HG03095 (cell line): ENCODE data around the gene KRT16.
"Not testable (repeated sequence)": the region's sequence is repeated elsewhere in the genome, so short reads cannot be mapped to it uniquely, and the experiment has no call there.

Source experiments
- ATAC-seq: cut with Tn5 transposase; IDR thresholded peaks from one replicate; pipeline ENCODE4 v1.9.1; 2021; ENCODE audit warnings: moderate library complexity; ENCODE audit not compliant: unreplicated experiment

Gene KRT16

GRCh38 chr17:41628621-41629255 lies 16.2 kb upstream of the KRT16 start:
- ATAC-seq: not testable (repeated sequence)

DNA sequence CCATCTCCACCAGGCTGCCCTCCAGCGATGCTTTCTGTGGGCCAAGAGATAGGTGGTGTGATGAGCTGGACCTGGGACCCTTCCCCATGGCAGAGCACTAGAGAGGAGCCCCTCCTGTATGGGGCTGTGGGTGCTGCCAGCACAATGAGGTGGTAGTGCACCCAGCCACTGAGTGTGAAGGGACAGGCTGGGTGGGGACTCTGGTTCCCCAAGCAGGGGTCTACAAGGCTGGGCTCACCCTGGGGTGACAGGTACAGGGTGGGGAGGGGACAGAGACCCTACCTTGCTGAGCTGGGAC lies 15.5 kb upstream of the KRT16 start:
- not testable (repeated sequence) for ATAC-seq

GRCh38 chr17:41627316-41628072 lies 14.9 kb upstream of the KRT16 start:
- no peak for ATAC-seq

DNA sequence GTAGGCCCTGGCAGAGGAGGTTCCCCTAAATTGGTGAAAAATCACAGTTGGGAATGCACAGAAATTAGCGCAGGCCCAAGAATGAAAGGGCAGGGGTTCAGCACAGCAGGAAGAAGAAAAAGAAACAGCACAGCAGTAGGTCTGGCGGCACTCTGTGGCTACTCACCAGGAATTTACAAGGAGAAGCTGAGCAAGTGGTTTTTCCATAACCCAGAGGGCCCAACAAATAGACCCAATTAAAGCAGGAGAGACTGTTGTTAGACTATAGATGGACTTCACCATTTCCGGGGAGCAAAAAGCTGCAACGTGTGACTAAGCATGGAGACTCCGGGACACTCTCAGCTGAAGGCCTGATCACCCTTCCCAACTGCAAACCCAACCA lies 14.3 kb upstream of the KRT16 start:
- not testable (repeated sequence) for ATAC-seq

DNA sequence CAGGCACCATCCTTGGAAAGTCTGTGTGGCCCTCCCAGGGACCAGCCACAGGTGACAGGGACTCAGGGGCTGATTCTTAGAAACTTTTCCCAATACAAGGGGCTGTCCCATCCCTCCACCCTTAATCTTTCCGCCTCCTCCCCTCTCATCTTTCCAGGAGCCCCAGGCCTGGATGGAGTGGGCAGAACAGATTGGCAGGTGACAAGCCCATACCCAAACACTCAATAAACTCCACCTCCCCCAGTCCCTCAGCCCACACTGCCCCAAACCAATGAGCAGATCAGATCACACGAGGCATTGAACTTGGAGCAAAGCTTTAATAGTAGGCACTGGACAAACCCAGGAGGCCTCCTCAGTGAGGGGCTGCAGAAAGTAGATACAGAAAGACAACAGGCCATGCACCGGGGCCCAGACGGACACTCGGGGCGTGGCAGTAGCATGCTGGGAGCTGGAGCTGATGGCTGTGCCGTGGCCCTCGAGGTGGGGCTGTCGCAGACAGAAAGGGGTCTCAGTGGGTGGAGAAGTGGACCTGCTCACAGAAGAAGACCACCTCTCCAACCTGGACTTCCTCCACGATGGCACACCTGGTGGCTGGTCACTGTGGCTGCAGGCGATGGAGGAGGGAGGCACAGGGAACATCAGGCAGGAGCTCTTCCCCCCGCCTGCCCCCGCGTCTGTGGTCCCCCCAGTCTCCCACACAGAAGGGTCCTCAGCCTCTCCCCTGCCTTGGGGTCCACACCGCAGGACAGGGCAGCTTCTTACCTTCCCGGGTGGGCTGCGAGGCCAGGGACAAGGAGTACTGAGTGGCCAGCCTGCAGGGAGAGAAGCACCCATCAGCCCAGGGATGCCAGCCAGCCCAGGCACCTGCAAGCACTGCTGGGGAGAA lies 13.7 kb upstream of the KRT16 start:
- ATAC-seq: not testable (repeated sequence)

DNA sequence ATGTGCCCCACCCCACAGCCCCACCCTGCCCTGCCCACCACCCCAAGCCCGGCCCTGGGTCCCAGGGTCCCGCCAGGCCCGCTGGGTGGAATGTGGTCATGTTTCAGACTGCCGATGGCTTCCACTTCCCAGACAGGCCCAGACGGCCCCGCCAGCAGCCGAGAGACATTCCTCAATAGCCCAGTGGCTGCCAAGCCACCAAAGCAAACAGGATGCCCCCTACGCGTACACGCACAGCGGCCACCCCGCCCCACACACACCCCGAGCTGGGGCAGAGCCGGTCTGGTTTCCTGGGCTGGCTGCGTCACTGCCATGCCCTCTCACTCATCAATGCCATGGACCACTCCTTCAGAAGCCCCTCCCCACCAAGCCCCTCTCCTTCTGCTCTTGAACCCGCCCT lies 13.0 kb upstream of the KRT16 start:
- no peak for ATAC-seq

DNA sequence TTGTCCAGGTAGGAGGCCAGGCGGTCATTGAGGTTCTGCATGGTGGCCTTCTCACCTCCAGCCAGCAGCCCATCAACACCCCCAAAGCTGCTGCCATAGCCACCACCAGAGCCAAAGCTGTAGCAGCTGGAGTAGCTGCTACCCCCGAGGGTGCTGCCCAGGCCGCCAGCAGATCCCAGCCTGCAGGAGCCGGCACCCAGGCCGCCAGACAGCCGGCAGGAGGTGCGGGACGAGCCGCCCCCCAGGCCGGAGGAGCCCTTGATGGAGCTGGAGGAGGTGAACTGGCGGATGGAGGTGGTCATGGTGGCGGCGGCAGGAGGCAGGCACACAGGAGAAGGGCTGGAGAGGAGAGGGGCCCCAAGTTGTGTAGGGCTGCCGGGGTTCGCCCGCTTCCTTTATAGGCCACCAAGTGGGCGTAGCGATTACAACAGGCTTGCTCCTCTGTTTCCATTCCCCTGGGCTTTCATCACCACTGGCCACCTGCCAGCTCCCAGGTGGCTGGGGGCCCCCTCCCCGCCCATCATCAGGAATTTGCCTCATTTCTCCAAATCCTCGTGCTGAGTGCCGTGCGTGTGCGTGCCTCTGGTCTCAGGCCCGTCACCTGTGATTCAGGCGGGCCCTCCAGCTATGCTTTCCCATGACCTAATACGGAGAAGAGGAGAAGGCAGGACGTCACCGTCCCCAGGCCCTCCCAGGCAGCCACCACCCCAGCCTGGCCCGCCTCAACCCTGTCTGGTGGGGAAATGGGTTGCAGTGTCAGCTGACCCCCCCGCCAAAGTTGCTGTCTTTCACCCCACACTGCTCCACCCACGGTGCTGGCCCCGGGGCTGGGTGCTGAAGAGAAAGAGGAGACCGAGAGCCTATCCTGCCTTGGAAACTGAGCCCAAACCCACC lies 11.9 kb upstream of the KRT16 start, which contains the start of gene KRT17:
KRT17 (minus strand) TSS at position 368 of the 894 bp plus-strand sequence; CDS start at position 302, 66 bp downstream.
- no peak for ATAC-seq

- ATAC-seq: not testable (repeated sequence)
These were observed 10.8 kb upstream of the KRT16 start for GRCh38 chr17:41623184-41623861.

DNA sequence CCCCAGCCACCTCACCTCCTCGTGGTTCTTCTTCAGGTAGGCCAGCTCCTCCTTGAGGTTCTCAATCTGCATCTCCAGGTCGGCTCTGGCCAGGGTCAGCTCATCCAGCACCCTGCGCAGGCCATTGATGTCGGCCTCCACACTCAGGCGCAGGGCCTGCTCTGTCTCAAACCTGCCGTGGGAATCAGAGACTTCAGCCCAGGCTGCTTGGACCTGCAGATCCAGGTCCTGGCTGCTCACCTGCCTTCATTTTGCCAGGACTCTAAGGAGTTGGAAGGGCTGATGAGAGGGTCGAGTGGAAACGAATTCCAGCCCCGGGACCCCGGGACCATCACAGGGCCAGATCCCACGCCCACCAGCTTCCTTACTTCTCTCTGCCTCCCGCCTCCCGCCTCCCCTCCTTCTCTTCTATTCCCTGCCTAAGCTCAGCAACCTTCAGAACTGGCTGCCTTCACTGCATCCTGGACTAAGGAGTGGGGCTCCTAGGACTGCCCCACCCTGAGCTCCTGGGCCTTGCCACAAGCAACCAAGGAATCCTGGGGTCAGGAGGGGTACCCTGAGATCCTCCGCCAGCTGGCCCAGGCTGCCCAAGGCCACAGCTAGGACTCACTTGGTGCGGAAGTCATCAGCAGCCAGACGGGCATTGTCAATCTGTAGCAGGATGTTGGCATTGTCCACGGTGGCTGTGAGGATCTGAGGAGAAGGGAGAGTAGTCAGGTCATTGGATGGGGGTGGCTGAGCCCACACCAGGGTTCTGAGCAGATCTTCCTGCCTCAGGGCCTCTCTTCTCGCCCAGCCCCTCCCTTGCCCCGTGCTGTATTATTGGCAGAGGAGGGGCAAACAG lies 10.0 kb upstream of the KRT16 start:
- not testable (repeated sequence) for ATAC-seq

GRCh38 chr17:41621916-41622315 lies 9.3 kb upstream of the KRT16 start:
- ATAC-seq: no peak

GRCh38 chr17:41621435-41621817 lies 8.9 kb upstream of the KRT16 start:
- not testable (repeated sequence) for ATAC-seq

DNA sequence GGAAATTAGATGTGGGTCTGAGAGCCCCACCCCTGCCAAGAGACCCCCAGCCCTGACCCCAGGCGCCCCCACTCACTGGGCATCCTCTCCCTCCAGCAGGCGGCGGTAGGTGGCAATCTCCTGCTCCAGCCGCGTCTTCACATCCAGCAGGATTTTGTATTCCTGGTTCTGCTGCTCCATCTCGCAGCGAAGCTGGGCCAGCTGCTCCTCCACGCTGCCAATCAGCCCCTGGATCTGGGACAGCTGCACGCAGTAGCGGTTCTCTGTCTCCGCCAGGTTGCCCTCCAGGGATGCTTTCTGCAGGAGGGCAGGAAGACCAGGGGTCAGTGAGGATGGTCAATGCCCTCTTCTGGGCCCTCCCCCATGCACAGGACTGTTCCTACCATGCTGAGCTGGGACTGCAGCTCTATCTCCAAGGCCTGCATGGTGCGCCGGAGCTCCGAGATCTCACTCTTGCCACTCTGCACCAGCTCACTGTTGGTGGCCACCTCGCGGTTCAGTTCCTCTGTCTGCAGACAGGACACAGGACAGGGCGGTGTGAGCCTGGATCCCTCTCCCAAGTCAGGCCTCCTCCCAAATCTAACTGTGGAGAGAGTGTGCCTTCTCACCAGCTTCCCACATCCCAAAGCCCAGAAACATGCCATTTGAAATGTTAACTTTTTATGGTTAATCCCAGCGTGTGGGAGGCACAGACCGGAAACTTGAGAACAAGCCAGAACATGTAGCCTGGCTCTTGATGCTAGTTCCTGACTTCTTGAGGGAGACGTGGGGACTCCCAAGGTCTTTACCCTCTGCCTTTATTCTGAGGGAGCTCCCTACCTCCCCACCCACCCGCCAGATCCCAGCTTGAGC lies 8.2 kb upstream of the KRT16 start:
- no peak for ATAC-seq

DNA sequence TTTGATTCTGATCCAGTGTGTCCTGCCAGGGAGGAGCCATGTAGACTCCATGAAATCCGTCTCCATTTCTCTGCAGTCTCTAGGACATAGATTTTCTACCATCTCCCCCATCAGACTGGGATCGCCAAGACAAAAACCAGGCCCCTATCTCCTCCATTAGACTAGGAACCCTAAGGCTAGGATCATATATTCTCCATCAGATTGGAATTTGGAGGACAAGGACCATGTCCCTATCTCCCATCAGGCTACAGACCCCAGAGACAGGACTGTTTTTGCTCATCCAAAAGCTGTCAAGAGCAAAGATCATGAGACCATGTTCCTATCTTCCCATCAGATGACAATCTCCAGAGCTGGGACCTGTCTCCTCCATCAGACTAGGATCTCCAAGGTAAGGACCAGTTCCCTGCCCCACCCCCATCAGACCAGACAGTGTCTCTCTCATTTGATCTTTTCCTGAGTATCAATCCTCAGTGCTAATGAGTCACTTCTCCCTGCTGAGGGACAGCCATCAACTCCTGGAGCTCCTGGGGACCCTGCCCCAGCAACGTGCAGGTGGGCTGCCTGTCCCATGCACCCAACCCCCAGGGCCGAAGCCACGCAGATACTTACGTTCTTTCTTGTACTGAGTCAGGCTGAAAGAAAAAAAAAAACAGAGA lies 7.5 kb upstream of the KRT16 start:
- ATAC-seq: not testable (repeated sequence)

GRCh38 chr17:41619036-41619926 lies 6.7 kb upstream of the KRT16 start:
- no peak for ATAC-seq

DNA sequence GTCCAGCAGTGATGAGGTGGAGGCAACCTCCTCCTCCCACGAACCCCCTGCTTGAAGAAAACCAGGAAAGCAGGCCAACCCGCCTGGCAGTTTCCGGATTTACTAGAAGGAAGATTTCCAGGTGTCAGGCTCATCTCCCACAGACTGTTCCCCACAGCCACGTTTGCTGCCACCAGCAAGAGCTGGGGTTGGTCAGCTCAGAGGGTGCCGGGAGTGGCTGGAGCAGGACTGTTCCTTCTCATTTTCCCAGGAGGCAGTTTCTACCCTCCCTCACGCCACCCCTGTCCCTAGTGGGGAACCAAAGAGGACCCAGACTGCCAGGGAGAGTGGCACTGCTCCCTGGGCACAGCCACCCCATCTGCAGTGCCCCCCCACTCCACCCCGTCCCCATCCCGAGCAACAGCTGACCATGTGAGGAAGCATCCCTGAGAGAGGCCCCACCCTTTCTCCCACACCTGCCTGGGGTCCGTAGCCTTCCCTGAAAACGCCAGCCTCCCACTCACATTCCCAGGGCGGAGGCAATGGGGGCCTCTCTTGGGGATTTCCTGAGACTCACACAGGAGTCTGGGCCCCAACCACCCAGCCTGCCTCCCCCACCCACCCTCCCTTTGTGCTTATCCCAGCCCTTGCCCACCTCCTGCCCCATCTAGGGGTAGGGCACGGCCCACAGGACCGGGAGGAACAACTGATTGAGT lies 5.9 kb upstream of the KRT16 start:
- no peak for ATAC-seq

- no peak for ATAC-seq
These were observed 5.1 kb upstream of the KRT16 start for GRCh38 chr17:41617698-41618097.
